Endodermal cell (in vitro differentiated cells): ENCODE data around the gene FOXP4. TPM values are rescaled to one million over a fixed set of nuclear protein-coding genes. Genes with fewer than 3 reads are reported as not detected.
A peak's percentile ranks its signal among the peaks of the same experiment; 100 is the strongest.

ENCODE experiments used
- DNase-seq: peaks from one replicate; pipeline ENCODE4 v3.0.0-alpha.2; 2017
- H3K27ac ChIP-seq: 2 replicates; pipeline ENCODE4 v1.5.1; 2013; ENCODE audit warnings: mild to moderate bottlenecking, low read depth, low read length, moderate library complexity
- H3K27me3 ChIP-seq: 2 replicates; pipeline ENCODE4 v1.6.1; 2013; ENCODE audit warnings: mild to moderate bottlenecking, low read length, moderate library complexity; ENCODE audit not compliant: insufficient read depth, control insufficient read depth, poor library complexity, severe bottlenecking
- H3K36me3 ChIP-seq: 2 replicates; pipeline ENCODE4 v1.7.0; 2013; ENCODE audit warnings: mild to moderate bottlenecking, low read length, moderate library complexity; ENCODE audit not compliant: control insufficient read depth, insufficient read depth
- H3K4me1 ChIP-seq: one replicate; pipeline ENCODE4 v1.7.0; 2013; ENCODE audit warnings: low read length; ENCODE audit not compliant: control insufficient read depth, insufficient read depth
- H3K4me3 ChIP-seq: 2 replicates; pipeline ENCODE4 v1.5.1; 2013; ENCODE audit warnings: mild to moderate bottlenecking, low read length, moderate library complexity
- H3K9ac ChIP-seq: 2 replicates; pipeline ENCODE4 v1.6.1; 2013; ENCODE audit warnings: mild to moderate bottlenecking, low read length, moderate library complexity; ENCODE audit not compliant: poor library complexity, severe bottlenecking; ENCODE audit errors: extremely low read depth
- H3K9me3 ChIP-seq: 2 replicates; pipeline ENCODE4 v1.6.1; 2013; ENCODE audit warnings: mild to moderate bottlenecking, low read length, moderate library complexity; ENCODE audit not compliant: control insufficient read depth
- H3K27ac Mint-ChIP-seq: 2 replicates; pipeline ENCODE4 v1.8.0; 2020; ENCODE audit warnings: mixed read lengths
- H3K27me3 Mint-ChIP-seq: 2 replicates; pipeline ENCODE4 v1.8.0; 2021; ENCODE audit warnings: mild to moderate bottlenecking, mixed read lengths; ENCODE audit not compliant: insufficient read depth
- H3K36me3 Mint-ChIP-seq: 2 replicates; pipeline ENCODE4 v1.8.0; 2020; ENCODE audit warnings: low read depth, mixed read lengths
- H3K4me1 Mint-ChIP-seq: 2 replicates; pipeline ENCODE4 v1.8.0; 2020; ENCODE audit warnings: mixed read lengths
- H3K4me3 Mint-ChIP-seq: 2 replicates; pipeline ENCODE4 v1.8.0; 2020; ENCODE audit warnings: mild to moderate bottlenecking, moderate library complexity, mixed read lengths
- H3K9me3 Mint-ChIP-seq: 2 replicates; pipeline ENCODE4 v1.8.0; 2020; ENCODE audit warnings: mild to moderate bottlenecking, mixed read lengths
- CTCF ChIP-seq: fragments of 200-600 bp; sonication (generic); conservative IDR thresholded peaks from 2 replicates; pipeline ENCODE4 v1.5.0; 2021; ENCODE audit warnings: antibody characterized with exemption, mild to moderate bottlenecking
- WGBS, 2 experiments: methylation state at CpG; one replicate each; pipeline versions ENCODE4 v1.1.5 to v1.1.7; 2013; ENCODE audit warnings: missing lambda C conversion rate in 2 of 2, mixed read lengths in 1 of 2; ENCODE audit not compliant: insufficient coverage in 1 of 2, insufficient read length in 1 of 2; 5-methylcytosine and 5-hydroxymethylcytosine counted together
- total RNA-seq, 2 donors: library from RNA; stranded (reverse); fragmentation: NEBNext Ultra II Directional in 1 of 2; extraction: Animal tissue kit (Norgen Biotek cat#: 25700) in 1 of 2; gene quantifications; 2 replicates in 1 of 2; 3 replicates in 1 of 2; pipeline ENCODE4 v1.2.1, GENCODE V29; 2021

FOXP4 gene
- total RNA-seq, 2 donors from 2014 or later: 44.4 to 47.7 TPM

GRCh38 chr6:41576667-41577066 is 30.5 kb downstream of the FOXP4 start:
- Mint-ChIP-seq H3K27me3 (no peaks in the 10 kb centered on the region), H3K9me3 (no peaks in the 10 kb centered on the region), H3K4me1 (peaks cover 67% of the 10 kb centered on the region), H3K4me3 (no peak overlapping the region), H3K36me3 (peaks cover 45% of the 10 kb centered on the region), H3K27ac (peak overlapping the region; percentile 98)
- H3K4me1 ChIP-seq: peaks cover 7% of the 10 kb centered on the region
- H3K9me3 ChIP-seq: no peaks in the 10 kb centered on the region
- no peak for TF ChIP-seq CTCF
- H3K27ac ChIP-seq: no peak overlapping the region
- no peak for DNase-seq
- no peaks in the 10 kb centered on the region for H3K27me3 ChIP-seq
- no peak overlapping the region for H3K4me3 ChIP-seq
- peaks cover 34% of the 10 kb centered on the region for H3K36me3 ChIP-seq
- H3K9ac ChIP-seq: no peak overlapping the region
- 86 to 88% methylated on average over 3 to 4 of the region's 4 CpGs for WGBS, 2 experiments

DNA sequence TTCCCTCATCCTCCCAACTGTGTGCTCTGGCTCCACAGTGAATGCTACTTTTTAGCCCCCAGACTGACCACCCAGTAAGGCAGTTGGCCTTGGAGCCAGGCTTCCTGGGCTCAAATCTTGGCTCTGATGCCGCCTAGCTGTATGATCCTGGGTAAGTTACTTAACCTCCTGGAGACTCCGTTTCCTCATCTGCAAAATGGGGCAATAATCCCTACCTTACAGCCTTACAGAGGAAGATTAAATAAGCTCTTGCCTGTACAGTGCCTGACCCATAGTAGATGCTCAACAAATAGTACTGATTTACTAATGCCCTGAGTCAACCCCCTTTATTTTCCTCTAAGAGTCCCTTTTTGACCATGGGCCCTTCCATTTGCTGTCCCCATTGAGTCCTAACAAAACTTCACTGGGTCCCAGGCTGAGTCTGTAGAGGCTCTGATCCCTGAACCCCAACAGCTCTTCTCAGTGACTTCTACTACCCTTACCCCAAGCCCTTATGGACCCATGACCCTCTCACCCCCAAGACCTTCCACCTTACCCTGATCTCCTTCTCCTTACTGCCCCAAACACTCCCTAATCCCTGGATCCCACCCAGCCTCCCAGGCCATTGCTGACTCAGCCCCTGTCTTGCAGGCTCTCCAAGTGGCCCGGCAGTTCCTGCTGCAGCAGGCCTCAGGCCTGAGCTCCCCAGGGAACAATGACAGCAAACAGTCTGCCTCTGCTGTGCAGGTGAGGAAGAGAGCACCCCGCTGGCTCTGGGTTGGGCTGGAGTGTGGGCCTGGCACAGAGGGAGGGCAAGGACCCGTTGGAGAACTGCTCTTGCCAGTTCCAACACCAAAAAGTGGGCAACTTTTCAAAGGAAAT is 31.4 kb downstream of the FOXP4 start:
- H3K9me3 ChIP-seq: no peaks in the 10 kb centered on the region
- H3K4me1 ChIP-seq: peaks cover 7% of the 10 kb centered on the region

More for the DNA sequence above, 31.4 kb downstream of the FOXP4 start:
- TF ChIP-seq CTCF: no peak
- H3K27ac Mint-ChIP-seq: peak overlapping the region; percentile 98
- peak overlapping the region; percentile 80 for H3K27ac ChIP-seq
- H3K36me3 Mint-ChIP-seq: peaks cover 43% of the 10 kb centered on the region
- no peaks in the 10 kb centered on the region for H3K27me3 Mint-ChIP-seq
- H3K9ac ChIP-seq: peak overlapping the region; percentile 47
- H3K9me3 Mint-ChIP-seq: no peaks in the 10 kb centered on the region
- peak overlapping the region; percentile 43 for H3K4me3 Mint-ChIP-seq
- H3K4me1 Mint-ChIP-seq: peaks cover 59% of the 10 kb centered on the region
- H3K36me3 ChIP-seq: peaks cover 39% of the 10 kb centered on the region
- peak; percentile 88 for DNase-seq
- peak overlapping the region; percentile 46 for H3K4me3 ChIP-seq
- H3K27me3 ChIP-seq: no peaks in the 10 kb centered on the region
- 10 to 42% methylated on average over 2 to 5 of the region's 5 CpGs for WGBS, 2 experiments
